ENCODE measurements around the gene SDHA.

Gene SDHA

GRCh38 chr5:217494-218456 lies at the start of gene SDHA, which contains the start of gene CCDC127:
Gene SDHA (plus strand): TSS chr5:218320. CDS start chr5:218356, 36 bp downstream.
Gene CCDC127 (minus strand): TSS chr5:218153. CDS start chr5:216849, 1,304 bp downstream.
- TF ChIP-seq, protein P1, sequence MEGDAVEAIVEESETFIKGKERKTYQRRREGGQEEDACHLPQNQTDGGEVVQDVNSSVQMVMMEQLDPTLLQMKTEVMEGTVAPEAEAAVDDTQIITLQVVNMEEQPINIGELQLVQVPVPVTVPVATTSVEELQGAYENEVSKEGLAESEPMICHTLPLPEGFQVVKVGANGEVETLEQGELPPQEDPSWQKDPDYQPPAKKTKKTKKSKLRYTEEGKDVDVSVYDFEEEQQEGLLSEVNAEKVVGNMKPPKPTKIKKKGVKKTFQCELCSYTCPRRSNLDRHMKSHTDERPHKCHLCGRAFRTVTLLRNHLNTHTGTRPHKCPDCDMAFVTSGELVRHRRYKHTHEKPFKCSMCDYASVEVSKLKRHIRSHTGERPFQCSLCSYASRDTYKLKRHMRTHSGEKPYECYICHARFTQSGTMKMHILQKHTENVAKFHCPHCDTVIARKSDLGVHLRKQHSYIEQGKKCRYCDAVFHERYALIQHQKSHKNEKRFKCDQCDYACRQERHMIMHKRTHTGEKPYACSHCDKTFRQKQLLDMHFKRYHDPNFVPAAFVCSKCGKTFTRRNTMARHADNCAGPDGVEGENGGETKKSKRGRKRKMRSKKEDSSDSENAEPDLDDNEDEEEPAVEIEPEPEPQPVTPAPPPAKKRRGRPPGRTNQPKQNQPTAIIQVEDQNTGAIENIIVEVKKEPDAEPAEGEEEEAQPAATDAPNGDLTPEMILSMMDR (IDR thresholded peaks at IDR 0.05; ENCODE audit: low read depth, low read length, missing control alignments) = peak; percentile 32
- DNase-seq (ENCODE audit: extremely low read depth, low read depth) = peak; percentile 56
- peak within 1 kb of the TSS; percentile 93 for H3K4me3 ChIP-seq (replicated peaks; ENCODE audit: low read depth, low read length)

DNA sequence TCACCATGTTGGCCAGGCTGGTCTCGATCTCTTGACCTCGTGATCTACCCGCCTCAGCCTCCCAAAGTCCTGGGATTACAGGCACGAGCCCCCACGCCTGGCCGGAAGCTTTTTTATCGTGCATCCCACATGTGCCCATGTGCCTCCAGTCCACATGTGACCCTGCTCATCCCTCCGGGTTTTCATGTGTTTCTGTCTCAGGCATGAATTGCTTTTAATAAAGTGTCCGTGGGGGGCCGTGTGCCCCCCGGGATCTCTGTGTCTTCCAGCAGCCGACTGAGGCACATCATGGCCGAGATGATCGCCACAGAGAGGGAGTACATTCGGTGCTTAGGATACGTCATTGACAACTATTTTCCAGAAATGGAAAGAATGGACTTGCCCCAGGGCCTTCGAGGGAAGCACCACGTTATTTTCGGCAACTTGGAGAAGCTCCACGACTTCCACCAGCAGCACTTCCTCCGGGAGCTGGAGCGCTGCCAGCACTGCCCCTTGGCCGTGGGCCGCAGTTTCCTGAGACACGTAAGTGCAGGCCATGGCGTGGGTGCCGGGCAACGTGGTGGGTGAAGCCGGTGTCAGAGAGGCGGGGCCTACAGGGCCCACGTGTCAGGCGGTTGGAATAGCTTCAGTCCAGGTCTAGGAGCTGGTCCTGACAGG lies 48.9 kb upstream of the SDHA start:
- H3K4me3 ChIP-seq (replicated peaks; ENCODE audit: low read depth, low read length) = no peak overlapping the region
- TF ChIP-seq, protein P1 (IDR thresholded peaks at IDR 0.05; ENCODE audit: low read depth, low read length, missing control alignments) = no peak
- DNase-seq (ENCODE audit: extremely low read depth, low read depth) = peak; percentile 72

DNA sequence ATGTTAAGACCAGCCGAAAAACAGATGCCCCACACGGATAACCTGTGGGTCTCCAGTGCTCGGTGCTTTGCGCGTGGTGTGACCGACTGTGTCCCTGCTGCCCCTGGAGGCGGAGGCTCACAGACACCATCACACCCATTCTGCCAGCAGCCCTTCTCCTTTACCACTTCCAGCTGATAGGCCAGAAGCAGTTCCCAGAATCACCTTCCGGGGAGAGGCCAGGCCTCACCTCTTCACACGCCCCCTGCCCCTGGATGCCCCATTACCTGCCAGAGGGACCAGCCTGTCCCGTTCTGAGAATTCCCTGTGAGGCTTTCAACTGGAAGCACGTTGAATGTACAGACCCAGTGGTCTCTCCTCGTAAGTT lies 48.4 kb upstream of the SDHA start:
- TF ChIP-seq, protein P1 (IDR thresholded peaks at IDR 0.05; ENCODE audit: low read depth, low read length, missing control alignments) = no peak
- H3K4me3 ChIP-seq (replicated peaks; ENCODE audit: low read depth, low read length) = no peak overlapping the region
- no peak for DNase-seq (ENCODE audit: extremely low read depth, low read depth)

DNA sequence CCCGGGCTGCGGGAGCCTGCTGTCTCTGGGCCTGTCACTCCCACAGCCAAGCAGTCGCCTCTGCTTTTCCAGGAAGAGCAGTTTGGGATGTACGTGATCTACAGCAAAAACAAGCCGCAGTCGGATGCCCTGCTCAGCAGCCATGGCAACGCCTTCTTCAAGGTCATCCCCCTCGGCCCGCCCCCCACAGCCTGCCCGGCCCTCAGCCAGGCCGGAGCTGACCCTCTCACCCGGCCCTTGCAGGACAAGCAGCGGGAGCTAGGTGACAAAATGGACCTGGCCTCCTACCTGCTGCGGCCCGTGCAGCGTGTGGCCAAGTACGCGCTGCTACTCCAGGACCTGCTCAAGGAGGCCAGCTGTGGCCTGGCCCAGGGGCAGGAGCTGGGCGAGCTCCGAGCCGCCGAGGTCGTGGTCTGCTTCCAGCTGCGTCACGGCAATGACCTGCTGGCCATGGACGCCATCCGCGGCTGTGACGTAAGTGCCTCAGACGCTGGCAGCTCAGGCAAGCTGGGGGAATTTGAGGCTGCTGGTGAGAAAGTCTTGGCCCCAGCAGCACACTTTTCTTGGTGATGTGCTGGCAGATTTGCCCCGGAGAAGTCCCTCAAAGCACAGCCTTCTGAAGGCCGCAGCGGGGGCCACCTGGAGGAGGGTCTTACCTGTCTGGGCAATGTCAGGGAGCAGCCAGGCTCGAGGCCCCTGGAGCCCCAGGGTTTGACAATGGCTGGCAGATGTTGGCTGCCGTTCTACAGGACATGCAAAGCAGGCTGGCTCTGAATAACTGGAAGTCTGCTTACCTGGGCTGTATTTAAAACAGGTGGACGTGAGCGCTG lies 46.9 kb upstream of the SDHA start:
- TF ChIP-seq, protein P1 (IDR thresholded peaks at IDR 0.05; ENCODE audit: low read depth, low read length, missing control alignments) = no peak
- DNase-seq (ENCODE audit: extremely low read depth, low read depth) = no peak
- H3K4me3 ChIP-seq (replicated peaks; ENCODE audit: low read depth, low read length) = no peak overlapping the region

- DNase-seq (ENCODE audit: extremely low read depth, low read depth) = no peak
- TF ChIP-seq, protein P1 (IDR thresholded peaks at IDR 0.05; ENCODE audit: low read depth, low read length, missing control alignments) = no peak
- H3K4me3 ChIP-seq (replicated peaks; ENCODE audit: low read depth, low read length) = no peak overlapping the region
Observed at GRCh38 chr5:171801-172331, 46.3 kb upstream of the SDHA start.

GRCh38 chr5:172421-172820 lies 45.7 kb upstream of the SDHA start:
- DNase-seq (ENCODE audit: extremely low read depth, low read depth) = no peak
- no peak overlapping the region for H3K4me3 ChIP-seq (replicated peaks; ENCODE audit: low read depth, low read length)
- TF ChIP-seq, protein P1 (IDR thresholded peaks at IDR 0.05; ENCODE audit: low read depth, low read length, missing control alignments) = no peak
